SK-N-SH (cell line): ENCODE data around the gene CLIC1. TPM values are rescaled to one million over a fixed set of nuclear protein-coding genes. Genes with fewer than 3 reads are reported as not detected.
A peak's percentile ranks its signal among the peaks of the same experiment; 100 is the strongest.

Source experiments
- CTCF ChIA-PET: fragments of 300-600, 350-600 bp; formaldehyde crosslinking; extraction: SDS; loops from one replicate; lab custom pipeline; 2021; lab: Yijun Ruan, JAX
- POLR2A ChIA-PET: fragments of 350-600 bp; sonication (Branson Sonifier 250); formaldehyde crosslinking; extraction: SDS; loops from one replicate; lab custom pipeline; 2020; ENCODE audit warnings: antibody characterized with exemption, inconsistent platforms; lab: Yijun Ruan, JAX
- DNase-seq: peaks from one replicate; pipeline ENCODE4 v3.0.0; 2012
- H2AFZ ChIP-seq: fragments of 200-600 bp; sonication (generic); 2 replicates; pipeline ENCODE4 v1.8.1; 2016; ENCODE audit warnings: antibody characterized with exemption, mild to moderate bottlenecking, low read depth
- H3F3A ChIP-seq: fragments of 200-600 bp; sonication (generic); replicated peaks from 2 replicates; pipeline ENCODE3; 2016; ENCODE audit warnings: antibody characterized with exemption, mild to moderate bottlenecking; ENCODE audit not compliant: insufficient read depth
- H3K27ac ChIP-seq, 2 experiments: fragments of 200-500 bp in 1 of 2; fragments of 200-600 bp in 1 of 2; sonication (Bioruptor generic) in 1 of 2; sonication (generic), shearing (Covaris generic) in 1 of 2; 2 replicates each; pipeline versions ENCODE4 v1.5.1 to v1.6.1; 2014 to 2016; ENCODE audit warnings: low read depth in 2 of 2, inconsistent platforms in 1 of 2, low read length in 1 of 2, mild to moderate bottlenecking in 1 of 2, mixed read lengths in 1 of 2
- H3K27me3 ChIP-seq: fragments of 200-600 bp; sonication (generic), shearing (Covaris generic); 2 replicates; pipeline ENCODE4 v1.6.1; 2016; ENCODE audit warnings: mixed run types; ENCODE audit not compliant: insufficient read depth
- H3K36me3 ChIP-seq, 2 experiments: fragments of 200-500 bp in 1 of 2; fragments of 200-600 bp in 1 of 2; sonication (Bioruptor generic) in 1 of 2; sonication (generic) in 1 of 2; replicated peaks in 1 of 2; 2 replicates each; pipeline versions ENCODE3 to v1.5.1; 2014 to 2016; ENCODE audit warnings: low read length in 1 of 2, mild to moderate bottlenecking in 1 of 2; ENCODE audit not compliant: insufficient read depth in 2 of 2, control insufficient read depth in 1 of 2
- H3K4me1 ChIP-seq, 2 experiments: fragments of 200-500 bp in 1 of 2; fragments of 200-600 bp in 1 of 2; sonication (Bioruptor generic) in 1 of 2; sonication (generic), shearing (Covaris generic) in 1 of 2; 2 replicates each; pipeline versions ENCODE4 v1.5.1 to v1.6.1; 2014 to 2016; ENCODE audit warnings: low read depth in 1 of 2, low read length in 1 of 2, mixed run types in 1 of 2; ENCODE audit not compliant: insufficient read depth in 2 of 2, control insufficient read depth in 1 of 2
- H3K4me2 ChIP-seq: fragments of 200-600 bp; sonication (generic), shearing (Covaris generic); 2 replicates; pipeline ENCODE4 v1.6.1; 2017; ENCODE audit warnings: mixed run types
- H3K4me3 ChIP-seq, 2 experiments: fragments of 200-500 bp in 1 of 2; fragments of 200-600 bp in 1 of 2; sonication (Bioruptor generic) in 1 of 2; sonication (generic), shearing (Covaris generic) in 1 of 2; 2 replicates each; pipeline versions ENCODE4 v1.5.1 to v1.8.1; 2014 to 2016; ENCODE audit warnings: low read depth in 2 of 2, inconsistent platforms in 1 of 2, low read length in 1 of 2, mild to moderate bottlenecking in 1 of 2, mixed read lengths in 1 of 2, moderate library complexity in 1 of 2
- H3K79me2 ChIP-seq: fragments of 200-600 bp; sonication (generic); 2 replicates; pipeline ENCODE4 v1.8.1; 2017; ENCODE audit warnings: mild to moderate bottlenecking; ENCODE audit not compliant: insufficient read depth
- H3K9ac ChIP-seq: fragments of 200-600 bp; sonication (generic); 2 replicates; pipeline ENCODE4 v1.6.1; 2017; ENCODE audit warnings: mixed run types
- H3K9me2 ChIP-seq: fragments of 200-600 bp; sonication (generic); 2 replicates; pipeline ENCODE4 v1.6.1; 2017; ENCODE audit warnings: mixed run types
- H3K9me3 ChIP-seq: fragments of 200-600 bp; sonication (generic); 2 replicates; pipeline ENCODE4 v1.6.1; 2017; ENCODE audit warnings: mixed run types, mild to moderate bottlenecking, moderate library complexity
- H4K20me1 ChIP-seq: fragments of 200-600 bp; sonication (generic); 2 replicates; pipeline ENCODE4 v1.6.1; 2017; ENCODE audit warnings: mild to moderate bottlenecking, mixed run types; ENCODE audit not compliant: insufficient read depth
- CHD2 ChIP-seq: fragments of 150-350 bp; IDR thresholded peaks from 2 replicates; pipeline ENCODE4 v1.6.1; 2018; ENCODE audit warnings: low read length; ENCODE audit not compliant: partially characterized antibody
- CTCF ChIP-seq: fragments of 200-600 bp; sonication (generic); IDR thresholded peaks from 2 replicates; pipeline ENCODE4 v1.6.1; 2017; ENCODE audit warnings: antibody characterized with exemption, mild to moderate bottlenecking, moderate library complexity
- EP300 ChIP-seq, 2 experiments: IDR thresholded peaks; 2 replicates each; pipeline versions ENCODE4 v1.4.0 to v1.6.1; 2012; ENCODE audit warnings: borderline replicate concordance in 1 of 2, low read depth in 1 of 2, low read length in 1 of 2
- FOSL2 ChIP-seq: IDR thresholded peaks from 2 replicates; pipeline ENCODE4 v1.4.0; 2012; ENCODE audit warnings: low read depth, mild to moderate bottlenecking, moderate library complexity, borderline replicate concordance
- JUND ChIP-seq: IDR thresholded peaks from 2 replicates; pipeline ENCODE4 v1.4.0; 2012
- MAX ChIP-seq: IDR thresholded peaks from 2 replicates; pipeline ENCODE4 v1.4.0; 2012; ENCODE audit warnings: low read depth
- MEF2A ChIP-seq: IDR thresholded peaks from 2 replicates; pipeline ENCODE4 v1.4.0; 2012; ENCODE audit warnings: low read depth, borderline replicate concordance
- MXI1 ChIP-seq: IDR thresholded peaks from 2 replicates; pipeline ENCODE4 v1.6.1; 2012; ENCODE audit warnings: mild to moderate bottlenecking, low read depth, low read length, improper control_type of control experiment
- RAD21 ChIP-seq: IDR thresholded peaks from 2 replicates; pipeline ENCODE4 v1.6.1; 2012; ENCODE audit warnings: mild to moderate bottlenecking, low read length
- RFX5 ChIP-seq: IDR thresholded peaks from 2 replicates; pipeline ENCODE4 v1.6.1; 2012; ENCODE audit warnings: mild to moderate bottlenecking, improper control_type of control experiment, low read length
- RXRA ChIP-seq: IDR thresholded peaks from 2 replicates; pipeline ENCODE4 v1.4.0; 2012; ENCODE audit warnings: low read depth, mild to moderate bottlenecking, borderline replicate concordance
- SIN3A ChIP-seq: IDR thresholded peaks from 2 replicates; pipeline ENCODE4 v1.6.1; 2012; ENCODE audit warnings: low read depth, mild to moderate bottlenecking, low read length, moderate library complexity, borderline replicate concordance
- SMC3 ChIP-seq: IDR thresholded peaks from 2 replicates; pipeline ENCODE4 v1.6.1; 2012; ENCODE audit warnings: low read depth, low read length, improper control_type of control experiment
- TCF12 ChIP-seq: IDR thresholded peaks from 2 replicates; pipeline ENCODE4 v1.4.0; 2012
- TEAD4 ChIP-seq: IDR thresholded peaks from 2 replicates; pipeline ENCODE4 v1.4.0; 2012; ENCODE audit warnings: mild to moderate bottlenecking, borderline replicate concordance; ENCODE audit not compliant: insufficient read depth
- USF1 ChIP-seq: IDR thresholded peaks from 2 replicates; pipeline ENCODE4 v1.4.0; 2012; ENCODE audit warnings: low read depth, borderline replicate concordance
- YY1 ChIP-seq: IDR thresholded peaks from 2 replicates; pipeline ENCODE4 v1.4.0; 2012; ENCODE audit warnings: low read depth, mild to moderate bottlenecking
- WGBS: methylation state at CpG from one replicate; pipeline ENCODE4 v1.1.6; 2017; ENCODE audit warnings: low lambda C conversion rate; 5-methylcytosine and 5-hydroxymethylcytosine counted together
- polyA plus RNA-seq, 3 experiments: library from polyadenylated mRNA; depleted of rRNA; stranded (reverse); fragments of >200 nt; gene quantifications; 2 replicates each; pipeline ENCODE4 v1.2.3, GENCODE V29; 2012

Gene CLIC1
- polyA plus RNA-seq, 1 of the 3 experiments (the other 2 are of a cell fraction), result 520 TPM

- no peak; the same call in 1 of the 2 replicates for TF ChIP-seq TEAD4
- TF ChIP-seq JUND, result 0 out of 2 replicates have a peak, but pooled peaks have one; percentile 35
- no peak for TF ChIP-seq USF1
- TF ChIP-seq YY1, result no peak
- TF ChIP-seq SIN3A, result no peak; the same call in 1 of the 2 replicates
- peak; percentile 58 for TF ChIP-seq SMC3
- no peak for TF ChIP-seq TCF12
- TF ChIP-seq EP300 (IDR thresholded peaks at IDR 0.05; ENCODE audit: borderline replicate concordance in 1 of 2, low read depth in 1 of 2, low read length in 1 of 2), result no peak
- TF ChIP-seq MXI1, result peak; percentile 76; the same call in 1 of the 2 replicates
- TF ChIP-seq RXRA, result 0 out of 2 replicates have a peak, but pooled peaks have one; percentile 20
- TF ChIP-seq RAD21, result peak; percentile 79
- TF ChIP-seq MEF2A, result no peak
Observed at GRCh38 chr6:31729515-31729978, 6.8 kb downstream of the CLIC1 start (continued).

GRCh38 chr6:31728767-31729514, 7.4 kb downstream of the CLIC1 start, which contains the start of gene DDAH2:
TSS of gene DDAH2 (minus strand) at chr6:31729299. CDS start at chr6:31729161, 138 bp downstream.
- Histone ChIP-seq H3K9me3 (no peaks in the 10 kb centered on the region), H3K4me1 (peaks cover 13 to 20% of the 10 kb centered on the region in 2 experiments; a peak in 1 of 4 replicates), H3K36me3 (peaks cover 52 to 55% of the 10 kb centered on the region in 2 experiments), H4K20me1 (peaks cover 21% of the 10 kb centered on the region), H3K79me2 (peaks cover 40% of the 10 kb centered on the region), H3K27me3 (no peaks in the 10 kb centered on the region), H3K9ac (peak within 1 kb of the TSS; percentile 98), H3K4me3 (peak within 1 kb of the TSS; percentile 90 to 93), H3F3A (peaks cover 44% of the 10 kb centered on the region), H3K4me2 (peak within 1 kb of the TSS; percentile 98), H2AFZ (peak within 1 kb of the TSS; percentile 67), H3K27ac (peak within 1 kb of the TSS; percentile 94), H3K9me2 (no peaks in the 10 kb centered on the region)
- POLR2A ChIA-PET, result interaction anchor here (0.6 to 2.0 kb wide), 10 partner anchors 14 to 182 kb away, joined by 3 to 10 read pairs (median 4); partner anchors contain the start of genes ABHD16A, ATP6V1G2, HSPA1B and LSM2
- no peak for DNase-seq
- TF ChIP-seq MAX (no peak), CTCF (peak; percentile 80), FOSL2 (no peak), SIN3A (no peak), RFX5 (no peak), CHD2 (no peak)
- CTCF ChIA-PET, result interaction anchor here (0.7 to 7.3 kb wide), 41 partner anchors 8 to 230 kb away, joined by 3 to 45 read pairs (median 4); partner anchors contain the start of genes ABHD16A, EHMT2, GPANK1 and HSPA1B
- 41% methylated on average over 30 of the region's 36 CpGs for WGBS
